ENCODE results near the gene HEG1. TPM values are rescaled to one million over a fixed set of nuclear protein-coding genes. Genes with fewer than 3 reads are reported as not detected.

HEG1 gene
- total RNA-seq, 1 experiment from 2014 or later, result 34.3 TPM

DNA sequence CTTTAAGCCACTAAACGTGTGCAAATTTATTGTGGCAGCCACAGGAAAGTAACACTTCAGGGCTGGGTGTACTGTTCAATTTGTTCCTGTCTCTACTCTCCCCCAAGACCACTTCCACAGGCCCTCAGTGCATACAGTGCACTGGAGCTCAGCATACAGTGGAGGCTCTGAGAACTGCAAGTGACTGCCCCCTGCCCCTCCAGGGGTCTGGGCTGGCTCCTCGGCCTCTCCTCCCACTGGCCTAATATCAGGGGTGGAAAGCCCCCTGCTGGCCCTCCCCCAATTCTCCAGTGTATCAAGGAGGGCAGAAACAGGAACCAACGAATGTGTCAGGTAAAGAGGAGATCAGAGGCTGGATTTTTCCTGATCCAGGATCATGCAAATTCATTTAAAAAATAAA lies 19.9 kb upstream of the HEG1 start:
- H3K27me3 ChIP-seq (replicated peaks; ENCODE audit: insufficient read depth, low read depth, low read length, poor library complexity), result no peaks in the 10 kb centered on the region
- no peaks in the 10 kb centered on the region for H3K4me1 ChIP-seq (ENCODE audit: insufficient read depth, low read length, poor library complexity, severe bottlenecking)
- no peaks in the 10 kb centered on the region for H3K9me3 ChIP-seq (ENCODE audit: low read depth, low read length, poor library complexity, severe bottlenecking)
- CTCF ChIA-PET, result interaction anchor here (0.6 kb wide), 1 partner anchor 40 kb away, joined by 6 read pairs; no protein-coding TSS in a partner anchor
- no peak overlapping the region for H3K27ac ChIP-seq (ENCODE audit: low read depth, low read length, poor library complexity, severe bottlenecking)
- intact Hi-C loops (cut with micrococcal nuclease; ENCODE audit: unreplicated experiment), result no loop called here
- POLR2A ChIA-PET (ENCODE audit: low non-redundant PET), result no interaction called here
- no TSS peak for BruUV-seq (replicated peaks)
- no peaks in the 10 kb centered on the region for H3K36me3 ChIP-seq (ENCODE audit: insufficient read depth, low read length, poor library complexity, severe bottlenecking)
- no peak for DNase-seq (ENCODE audit: low spot score)
- H3K4me3 ChIP-seq (ENCODE audit: low read depth, low read length, poor library complexity, severe bottlenecking), result no peak overlapping the region
- TF ChIP-seq, protein P1, sequence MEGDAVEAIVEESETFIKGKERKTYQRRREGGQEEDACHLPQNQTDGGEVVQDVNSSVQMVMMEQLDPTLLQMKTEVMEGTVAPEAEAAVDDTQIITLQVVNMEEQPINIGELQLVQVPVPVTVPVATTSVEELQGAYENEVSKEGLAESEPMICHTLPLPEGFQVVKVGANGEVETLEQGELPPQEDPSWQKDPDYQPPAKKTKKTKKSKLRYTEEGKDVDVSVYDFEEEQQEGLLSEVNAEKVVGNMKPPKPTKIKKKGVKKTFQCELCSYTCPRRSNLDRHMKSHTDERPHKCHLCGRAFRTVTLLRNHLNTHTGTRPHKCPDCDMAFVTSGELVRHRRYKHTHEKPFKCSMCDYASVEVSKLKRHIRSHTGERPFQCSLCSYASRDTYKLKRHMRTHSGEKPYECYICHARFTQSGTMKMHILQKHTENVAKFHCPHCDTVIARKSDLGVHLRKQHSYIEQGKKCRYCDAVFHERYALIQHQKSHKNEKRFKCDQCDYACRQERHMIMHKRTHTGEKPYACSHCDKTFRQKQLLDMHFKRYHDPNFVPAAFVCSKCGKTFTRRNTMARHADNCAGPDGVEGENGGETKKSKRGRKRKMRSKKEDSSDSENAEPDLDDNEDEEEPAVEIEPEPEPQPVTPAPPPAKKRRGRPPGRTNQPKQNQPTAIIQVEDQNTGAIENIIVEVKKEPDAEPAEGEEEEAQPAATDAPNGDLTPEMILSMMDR (conservative IDR thresholded peaks at IDR 0.05; ENCODE audit: low read depth, low read length), result no peak
- TF ChIP-seq EZH2 (IDR thresholded peaks at IDR 0.05; ENCODE audit: borderline replicate concordance, low read depth, low read length, poor library complexity, severe bottlenecking), result no peak

DNA sequence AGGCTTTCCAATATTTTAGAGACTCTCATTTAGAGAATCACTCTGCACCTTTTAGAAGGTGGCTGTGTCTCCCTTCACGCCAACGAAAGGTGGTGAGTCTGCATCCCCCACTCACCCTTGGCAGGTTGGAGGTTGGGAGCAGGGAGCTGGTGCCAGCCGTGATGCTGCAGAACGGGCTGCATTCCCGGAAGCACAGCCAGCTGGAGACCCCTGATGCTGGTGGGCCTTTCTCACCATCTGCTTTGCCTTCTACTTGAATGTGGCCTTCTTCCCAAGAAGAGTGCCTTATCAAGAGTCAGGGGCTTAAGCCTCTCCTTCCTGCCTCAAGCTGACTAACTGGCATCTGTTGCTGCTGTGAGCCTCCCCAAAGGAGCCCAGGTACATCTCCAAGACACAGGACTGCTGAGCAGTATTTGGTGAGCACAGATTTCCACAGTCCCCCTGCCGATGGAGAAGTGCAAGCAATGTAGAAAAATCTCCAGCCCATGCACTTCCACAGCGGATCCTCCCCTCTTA lies 17.7 kb upstream of the HEG1 start:
- Histone ChIP-seq H3K4me1 (ENCODE audit: insufficient read depth, low read length, poor library complexity, severe bottlenecking) (no peaks in the 10 kb centered on the region), H3K27ac (ENCODE audit: low read depth, low read length, poor library complexity, severe bottlenecking) (no peak overlapping the region), H3K36me3 (ENCODE audit: insufficient read depth, low read length, poor library complexity, severe bottlenecking) (no peaks in the 10 kb centered on the region), H3K9me3 (ENCODE audit: low read depth, low read length, poor library complexity, severe bottlenecking) (no peaks in the 10 kb centered on the region), H3K4me3 (ENCODE audit: low read depth, low read length, poor library complexity, severe bottlenecking) (no peak overlapping the region), H3K27me3 (replicated peaks; ENCODE audit: insufficient read depth, low read depth, low read length, poor library complexity) (no peaks in the 10 kb centered on the region)
- BruUV-seq (replicated peaks), result no TSS peak
- no peak for TF ChIP-seq EZH2 (IDR thresholded peaks at IDR 0.05; ENCODE audit: borderline replicate concordance, low read depth, low read length, poor library complexity, severe bottlenecking)
- TF ChIP-seq, protein P1 (conservative IDR thresholded peaks at IDR 0.05; ENCODE audit: low read depth, low read length), result no peak
- ChIA-PET POLR2A (ENCODE audit: low non-redundant PET) (no interaction called here), CTCF (no interaction called here)
- intact Hi-C loops (cut with micrococcal nuclease; ENCODE audit: unreplicated experiment), result no loop called here
- DNase-seq (ENCODE audit: low spot score), result no peak

DNA sequence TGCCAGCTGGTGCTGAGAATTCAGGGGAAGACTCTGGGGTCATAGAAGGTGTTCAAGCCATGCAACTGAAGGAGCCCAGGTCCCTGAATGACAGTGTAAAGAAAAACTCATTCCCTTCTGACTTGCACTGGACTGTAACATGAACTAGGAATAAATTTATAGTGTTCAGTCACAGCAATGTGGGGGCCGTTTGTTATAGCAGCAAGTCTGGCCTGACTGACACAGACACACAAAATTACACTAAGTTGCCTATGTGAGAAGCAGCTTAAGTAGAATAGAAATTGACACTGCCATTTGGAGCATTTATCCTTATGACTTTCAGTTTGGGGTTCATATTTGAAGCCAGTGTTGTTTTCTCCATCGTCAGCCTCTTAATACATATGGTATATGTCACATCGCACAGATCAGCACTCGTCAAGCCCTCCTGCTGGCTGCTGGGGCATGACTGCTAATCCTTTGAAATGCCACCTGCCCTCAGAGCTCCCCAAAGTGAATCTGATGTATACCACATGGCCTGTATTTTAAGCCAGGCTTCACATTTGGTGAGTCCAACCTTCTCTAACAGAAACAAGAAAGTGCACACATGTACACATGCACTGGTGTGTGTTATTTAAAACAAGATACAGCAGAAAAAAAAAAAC lies 17.1 kb upstream of the HEG1 start:
- no peak for DNase-seq (ENCODE audit: low spot score)
- TF ChIP-seq, protein P1 (conservative IDR thresholded peaks at IDR 0.05; ENCODE audit: low read depth, low read length), result no peak
- TF ChIP-seq EZH2 (IDR thresholded peaks at IDR 0.05; ENCODE audit: borderline replicate concordance, low read depth, low read length, poor library complexity, severe bottlenecking), result no peak
- ChIA-PET CTCF (no interaction called here), POLR2A (ENCODE audit: low non-redundant PET) (no interaction called here)
- Histone ChIP-seq H3K27me3 (replicated peaks; ENCODE audit: insufficient read depth, low read depth, low read length, poor library complexity) (no peaks in the 10 kb centered on the region), H3K27ac (ENCODE audit: low read depth, low read length, poor library complexity, severe bottlenecking) (no peak overlapping the region), H3K9me3 (ENCODE audit: low read depth, low read length, poor library complexity, severe bottlenecking) (no peaks in the 10 kb centered on the region), H3K4me1 (ENCODE audit: insufficient read depth, low read length, poor library complexity, severe bottlenecking) (no peaks in the 10 kb centered on the region), H3K4me3 (ENCODE audit: low read depth, low read length, poor library complexity, severe bottlenecking) (no peak overlapping the region), H3K36me3 (ENCODE audit: insufficient read depth, low read length, poor library complexity, severe bottlenecking) (no peaks in the 10 kb centered on the region)
- intact Hi-C loops (cut with micrococcal nuclease; ENCODE audit: unreplicated experiment), result no loop called here
- no TSS peak for BruUV-seq (replicated peaks)

All from A673 (cell line).